Measurements from ENCODE around the gene MCRS1. TPM values are rescaled to one million over a fixed set of nuclear protein-coding genes. Genes with fewer than 3 reads are reported as not detected.

The MCRS1 gene
- total and polyA plus RNA-seq, 2 experiments from 2014 or later, result 105 to 139 TPM

DNA sequence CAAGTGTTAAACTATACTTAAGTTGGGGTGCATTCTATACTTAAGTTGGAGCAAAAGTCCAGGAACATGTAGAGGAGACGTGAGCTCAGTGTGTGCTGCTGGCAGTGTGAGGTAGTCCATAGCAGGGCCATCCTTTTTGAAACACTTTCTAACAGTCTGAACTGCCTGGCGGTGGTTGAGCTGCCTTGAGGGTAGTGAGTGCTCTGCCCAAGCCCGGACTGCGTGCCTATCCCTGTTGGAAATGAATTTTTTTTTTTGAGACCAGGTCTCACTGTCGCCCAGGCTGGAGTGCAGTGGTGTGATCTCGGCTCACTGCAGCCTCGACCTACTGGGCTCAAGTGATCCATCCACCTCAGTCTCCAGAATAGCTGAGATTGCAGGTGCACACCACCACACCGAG is 15.0 kb downstream of the MCRS1 start (continued):
- TF ChIP-seq, protein P1, sequence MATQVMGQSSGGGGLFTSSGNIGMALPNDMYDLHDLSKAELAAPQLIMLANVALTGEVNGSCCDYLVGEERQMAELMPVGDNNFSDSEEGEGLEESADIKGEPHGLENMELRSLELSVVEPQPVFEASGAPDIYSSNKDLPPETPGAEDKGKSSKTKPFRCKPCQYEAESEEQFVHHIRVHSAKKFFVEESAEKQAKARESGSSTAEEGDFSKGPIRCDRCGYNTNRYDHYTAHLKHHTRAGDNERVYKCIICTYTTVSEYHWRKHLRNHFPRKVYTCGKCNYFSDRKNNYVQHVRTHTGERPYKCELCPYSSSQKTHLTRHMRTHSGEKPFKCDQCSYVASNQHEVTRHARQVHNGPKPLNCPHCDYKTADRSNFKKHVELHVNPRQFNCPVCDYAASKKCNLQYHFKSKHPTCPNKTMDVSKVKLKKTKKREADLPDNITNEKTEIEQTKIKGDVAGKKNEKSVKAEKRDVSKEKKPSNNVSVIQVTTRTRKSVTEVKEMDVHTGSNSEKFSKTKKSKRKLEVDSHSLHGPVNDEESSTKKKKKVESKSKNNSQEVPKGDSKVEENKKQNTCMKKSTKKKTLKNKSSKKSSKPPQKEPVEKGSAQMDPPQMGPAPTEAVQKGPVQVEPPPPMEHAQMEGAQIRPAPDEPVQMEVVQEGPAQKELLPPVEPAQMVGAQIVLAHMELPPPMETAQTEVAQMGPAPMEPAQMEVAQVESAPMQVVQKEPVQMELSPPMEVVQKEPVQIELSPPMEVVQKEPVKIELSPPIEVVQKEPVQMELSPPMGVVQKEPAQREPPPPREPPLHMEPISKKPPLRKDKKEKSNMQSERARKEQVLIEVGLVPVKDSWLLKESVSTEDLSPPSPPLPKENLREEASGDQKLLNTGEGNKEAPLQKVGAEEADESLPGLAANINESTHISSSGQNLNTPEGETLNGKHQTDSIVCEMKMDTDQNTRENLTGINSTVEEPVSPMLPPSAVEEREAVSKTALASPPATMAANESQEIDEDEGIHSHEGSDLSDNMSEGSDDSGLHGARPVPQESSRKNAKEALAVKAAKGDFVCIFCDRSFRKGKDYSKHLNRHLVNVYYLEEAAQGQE (IDR thresholded peaks at IDR 0.05; ENCODE audit: unreplicated experiment), result no peak
- no peak for TF ChIP-seq EZH2 (IDR thresholded peaks at IDR 0.05; ENCODE audit: low read depth, unreplicated experiment)
- TF ChIP-seq NANOG (IDR thresholded peaks at IDR 0.05; ENCODE audit: borderline replicate concordance), result no peak
- no peak for TF ChIP-seq CTCF (conservative IDR thresholded peaks at IDR 0.05; ENCODE audit: low read depth in 2 of 2)
- TF ChIP-seq STAT1 (IDR thresholded peaks at IDR 0.05; ENCODE audit: unreplicated experiment), result no peak

DNA sequence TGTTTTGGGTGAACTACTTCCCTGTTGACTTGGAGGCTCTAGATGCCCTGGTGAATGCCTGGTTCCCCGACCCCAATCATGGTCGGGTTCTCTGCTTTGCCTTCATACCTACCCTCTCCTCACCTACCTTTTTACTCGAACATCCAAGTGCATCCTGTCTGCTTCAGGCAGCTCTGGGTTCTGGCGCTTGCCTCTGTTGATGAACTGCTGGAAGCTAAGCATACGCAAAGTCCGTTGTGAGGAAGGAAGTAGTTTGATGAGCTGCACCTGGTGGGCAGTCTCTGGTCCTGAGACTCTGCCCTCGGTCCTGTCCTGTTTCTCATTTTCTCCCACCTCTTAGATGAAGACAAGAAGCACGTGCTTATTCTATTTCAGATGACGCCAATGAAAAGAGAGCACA is 15.5 kb downstream of the MCRS1 start:
- DNase-seq (ENCODE audit: low spot score), result no peak
- no peaks in the 10 kb centered on the region for H3K36me3 ChIP-seq (ENCODE audit: insufficient read depth)
- H3K4me3 Mint-ChIP-seq, result no peak overlapping the region

More for the DNA sequence above, 15.5 kb downstream of the MCRS1 start:
- Histone ChIP-seq H3K4me1 (ENCODE audit: insufficient read depth) (no peaks in the 10 kb centered on the region; the same call in 1 of the 2 replicates), H3K79me2 (replicated peaks; ENCODE audit: insufficient read depth) (no peaks in the 10 kb centered on the region), H3K27me3 (ENCODE audit: insufficient read depth) (peaks cover 56% of the 10 kb centered on the region), H3K4me2 (no peak overlapping the region), H4K20me1 (replicated peaks; ENCODE audit: insufficient read depth) (no peaks in the 10 kb centered on the region), H3K27ac (ENCODE audit: low read depth) (no peak overlapping the region), H3K9me2 (ENCODE audit: insufficient read depth) (no peaks in the 10 kb centered on the region), H3F3A (replicated peaks; ENCODE audit: low read depth) (no peaks in the 10 kb centered on the region), H3K4me3 (no peak overlapping the region), H2AFZ (no peak overlapping the region)
- Mint-ChIP-seq H3K4me1 (peaks cover 6% of the 10 kb centered on the region; the same call in 1 of the 3 replicates), H3K36me3 (ENCODE audit: low read depth) (peaks cover 2% of the 10 kb centered on the region; the same call in 2 of the 3 replicates), H3K27ac (no peak overlapping the region), H3K9me3 (no peaks in the 10 kb centered on the region), H3K27me3 (ENCODE audit: insufficient read depth, low read depth, poor library complexity) (peaks cover 45% of the 10 kb centered on the region)
- no peak for TF ChIP-seq NANOG (IDR thresholded peaks at IDR 0.05; ENCODE audit: borderline replicate concordance)
- TF ChIP-seq ZNF114 (CRISPR knock-in tag; IDR thresholded peaks at IDR 0.05), result no peak
- TF ChIP-seq, protein P2, sequence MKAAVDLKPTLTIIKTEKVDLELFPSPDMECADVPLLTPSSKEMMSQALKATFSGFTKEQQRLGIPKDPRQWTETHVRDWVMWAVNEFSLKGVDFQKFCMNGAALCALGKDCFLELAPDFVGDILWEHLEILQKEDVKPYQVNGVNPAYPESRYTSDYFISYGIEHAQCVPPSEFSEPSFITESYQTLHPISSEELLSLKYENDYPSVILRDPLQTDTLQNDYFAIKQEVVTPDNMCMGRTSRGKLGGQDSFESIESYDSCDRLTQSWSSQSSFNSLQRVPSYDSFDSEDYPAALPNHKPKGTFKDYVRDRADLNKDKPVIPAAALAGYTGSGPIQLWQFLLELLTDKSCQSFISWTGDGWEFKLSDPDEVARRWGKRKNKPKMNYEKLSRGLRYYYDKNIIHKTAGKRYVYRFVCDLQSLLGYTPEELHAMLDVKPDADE (IDR thresholded peaks at IDR 0.05), result no peak
- no peak for ATAC-seq
